ENCODE results near the gene ADCYAP1R1. TPM values are rescaled to one million over a fixed set of nuclear protein-coding genes. Genes with fewer than 3 reads are reported as not detected.
"Not testable (repeated sequence)": the region's sequence is repeated elsewhere in the genome, so short reads cannot be mapped to it uniquely, and the experiment has no call there.

The ADCYAP1R1 gene
- total RNA-seq, 5 donors from 2014 or later (not counting 1 experiment from before 2014, with no cell fraction given): not detected

- WGBS (ENCODE audit: insufficient coverage): 100% methylated on average over 1 of the region's 4 CpGs
- H3K4me3 Mint-ChIP-seq: no peak overlapping the region
- Histone ChIP-seq H3K36me3 (ENCODE audit: control insufficient read depth in 2 of 2, extremely low read depth in 1 of 2, insufficient read depth in 1 of 2, low read length in 1 of 2) (no peaks in the 10 kb centered on the region), H3K9me3 (no peaks in the 10 kb centered on the region), H3K4me1 (ENCODE audit: control insufficient read depth in 1 of 2, extremely low read depth in 1 of 2, insufficient read depth in 2 of 2, low read length in 2 of 2) (no peaks in the 10 kb centered on the region), H3K27ac (ENCODE audit: low read length) (no peak overlapping the region), H3K4me3 (ENCODE audit: control insufficient read depth in 1 of 2, extremely low read depth in 1 of 2, low read length in 1 of 2) (no peak overlapping the region), H3K27me3 (replicated peaks in 1 of 2; ENCODE audit: control insufficient read depth in 2 of 2, extremely low read depth in 1 of 2, insufficient read depth in 2 of 2, low read length in 1 of 2) (peaks cover 0 to 11% of the 10 kb centered on the region in 2 experiments)
- no peaks in the 10 kb centered on the region for H3K4me1 Mint-ChIP-seq
- DNase-seq (no peak), ATAC-seq (replicated peaks in 1 of 4) (no peak)
- H3K27me3 Mint-ChIP-seq: peaks cover 13 to 30% of the 10 kb centered on the region in 2 donors
- ChIA-PET POLR2A (no interaction called here), CTCF (no interaction called here)
- H3K36me3 Mint-ChIP-seq: no peaks in the 10 kb centered on the region
- no peak overlapping the region for H3K27ac Mint-ChIP-seq
- peaks cover 0 to 6% (median 3%) of the 10 kb centered on the region in 3 donors for H3K9me3 Mint-ChIP-seq
Measured at GRCh38 chr7:31146538-31146937, 94.4 kb downstream of the ADCYAP1R1 start.

DNA sequence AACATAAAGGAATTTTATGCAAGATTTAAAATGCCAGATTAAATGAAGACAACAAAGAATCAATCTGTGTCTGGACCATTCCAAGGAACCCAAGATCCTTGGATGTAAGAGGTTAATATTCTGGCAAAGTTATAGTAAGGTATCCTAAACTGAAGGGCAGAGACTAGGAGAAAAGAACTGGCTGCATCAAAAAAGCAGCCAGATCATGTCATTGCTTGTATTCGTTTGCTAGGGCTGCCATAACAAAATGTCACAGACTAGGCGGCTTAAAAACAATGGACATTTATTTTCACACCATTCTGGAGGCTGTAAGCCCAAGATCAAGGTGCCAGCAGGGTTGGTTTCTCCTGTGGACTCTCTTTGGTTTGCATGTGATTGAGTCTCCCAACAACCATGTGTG is 99.7 kb downstream of the ADCYAP1R1 start:
- no peaks in the 10 kb centered on the region for H3K36me3 Mint-ChIP-seq
- no peak for DNase-seq
- no peaks in the 10 kb centered on the region for H3K4me1 ChIP-seq (ENCODE audit: control insufficient read depth in 1 of 2, extremely low read depth in 1 of 2, insufficient read depth in 2 of 2, low read length in 2 of 2)
- H3K27me3 Mint-ChIP-seq: peaks cover 4 to 22% of the 10 kb centered on the region in 2 donors
- peaks cover 0 to 3% of the 10 kb centered on the region in 2 experiments for H3K27me3 ChIP-seq (replicated peaks in 1 of 2; ENCODE audit: control insufficient read depth in 2 of 2, extremely low read depth in 1 of 2, insufficient read depth in 2 of 2, low read length in 1 of 2)
- H3K9me3 ChIP-seq: no peaks in the 10 kb centered on the region
- ChIA-PET CTCF (no interaction called here), POLR2A (no interaction called here)
- H3K36me3 ChIP-seq (ENCODE audit: control insufficient read depth in 2 of 2, extremely low read depth in 1 of 2, insufficient read depth in 1 of 2, low read length in 1 of 2): no peaks in the 10 kb centered on the region
- no peak overlapping the region for H3K4me3 Mint-ChIP-seq
- 63% methylated on average over 2 of the region's 2 CpGs for WGBS (ENCODE audit: insufficient coverage)
- H3K4me1 Mint-ChIP-seq: no peaks in the 10 kb centered on the region
- no peak for ATAC-seq (replicated peaks in 1 of 4)
- H3K4me3 ChIP-seq (ENCODE audit: control insufficient read depth in 1 of 2, extremely low read depth in 1 of 2, low read length in 1 of 2): no peak overlapping the region
- H3K27ac Mint-ChIP-seq: no peak overlapping the region
- peaks cover 0 to 6% (median 3%) of the 10 kb centered on the region in 3 donors for H3K9me3 Mint-ChIP-seq
- no peak overlapping the region for H3K27ac ChIP-seq (ENCODE audit: low read length)

- DNase-seq; H3K9me3 ChIP-seq; ATAC-seq (replicated peaks in 1 of 4); H3K9me3 Mint-ChIP-seq; H3K4me1 ChIP-seq (ENCODE audit: control insufficient read depth in 1 of 2, extremely low read depth in 1 of 2, insufficient read depth in 2 of 2, low read length in 2 of 2); POLR2A ChIA-PET; H3K36me3 Mint-ChIP-seq; H3K4me3 ChIP-seq (ENCODE audit: control insufficient read depth in 1 of 2, extremely low read depth in 1 of 2, low read length in 1 of 2); H3K27ac Mint-ChIP-seq; H3K4me1 Mint-ChIP-seq; H3K36me3 ChIP-seq (ENCODE audit: control insufficient read depth in 2 of 2, extremely low read depth in 1 of 2, insufficient read depth in 1 of 2, low read length in 1 of 2); H3K27ac ChIP-seq (ENCODE audit: low read length); H3K4me3 Mint-ChIP-seq; H3K27me3 ChIP-seq (replicated peaks in 1 of 2; ENCODE audit: control insufficient read depth in 2 of 2, extremely low read depth in 1 of 2, insufficient read depth in 2 of 2, low read length in 1 of 2); CTCF ChIA-PET: not testable (repeated sequence)
- H3K27me3 Mint-ChIP-seq: peaks cover 3 to 14% of the 10 kb centered on the region in 2 donors
- 79% methylated on average over 16 of the region's 20 CpGs for WGBS (ENCODE audit: insufficient coverage)
Measured at GRCh38 chr7:31153318-31153717, 101.2 kb downstream of the ADCYAP1R1 start.

- no peak overlapping the region for H3K27ac ChIP-seq (ENCODE audit: low read length)
- POLR2A ChIA-PET: no interaction called here
- DNase-seq (no peak), ATAC-seq (replicated peaks in 1 of 4) (no peak)
- H3K4me3 Mint-ChIP-seq: no peak overlapping the region
- peaks cover 0 to 5% of the 10 kb centered on the region in 2 experiments for H3K27me3 ChIP-seq (replicated peaks in 1 of 2; ENCODE audit: control insufficient read depth in 2 of 2, extremely low read depth in 1 of 2, insufficient read depth in 2 of 2, low read length in 1 of 2)
- H3K4me1 Mint-ChIP-seq: no peaks in the 10 kb centered on the region
- no peaks in the 10 kb centered on the region for H3K36me3 Mint-ChIP-seq
- H3K36me3 ChIP-seq (ENCODE audit: control insufficient read depth in 2 of 2, extremely low read depth in 1 of 2, insufficient read depth in 1 of 2, low read length in 1 of 2): no peaks in the 10 kb centered on the region
- no peaks in the 10 kb centered on the region for H3K9me3 ChIP-seq
- peaks cover 0 to 3% (median 0%) of the 10 kb centered on the region in 3 donors for H3K9me3 Mint-ChIP-seq
- H3K4me1 ChIP-seq (ENCODE audit: control insufficient read depth in 1 of 2, extremely low read depth in 1 of 2, insufficient read depth in 2 of 2, low read length in 2 of 2): no peaks in the 10 kb centered on the region
- H3K4me3 ChIP-seq (ENCODE audit: control insufficient read depth in 1 of 2, extremely low read depth in 1 of 2, low read length in 1 of 2): no peak overlapping the region
- peaks cover 2 to 19% of the 10 kb centered on the region in 2 donors for H3K27me3 Mint-ChIP-seq
- CTCF ChIA-PET: no interaction called here
- WGBS (ENCODE audit: insufficient coverage): 17% methylated on average over 1 of the region's 5 CpGs
- no peak overlapping the region for H3K27ac Mint-ChIP-seq
Measured at GRCh38 chr7:31160941-31161340, 108.8 kb downstream of the ADCYAP1R1 start.

Other genes starting within 250 kb of the ADCYAP1R1 start
- 1 to 10 TPM in 2 of 5 donors, under 1 TPM in 3; 0.13 to 1.9 (median 0.79) TPM for gene AQP1, start 140.5 kb upstream of the ADCYAP1R1 start, total RNA-seq
- gene GHRHR, start 88.4 kb upstream of the ADCYAP1R1 start, total RNA-seq: not detected